ENCODE results near the gene WDR4.
A peak's percentile ranks its signal among the peaks of the same experiment; 100 is the strongest.
"Not testable (repeated sequence)": the region's sequence is repeated elsewhere in the genome, so short reads cannot be mapped to it uniquely, and the experiment has no call there.

WDR4 gene

DNA sequence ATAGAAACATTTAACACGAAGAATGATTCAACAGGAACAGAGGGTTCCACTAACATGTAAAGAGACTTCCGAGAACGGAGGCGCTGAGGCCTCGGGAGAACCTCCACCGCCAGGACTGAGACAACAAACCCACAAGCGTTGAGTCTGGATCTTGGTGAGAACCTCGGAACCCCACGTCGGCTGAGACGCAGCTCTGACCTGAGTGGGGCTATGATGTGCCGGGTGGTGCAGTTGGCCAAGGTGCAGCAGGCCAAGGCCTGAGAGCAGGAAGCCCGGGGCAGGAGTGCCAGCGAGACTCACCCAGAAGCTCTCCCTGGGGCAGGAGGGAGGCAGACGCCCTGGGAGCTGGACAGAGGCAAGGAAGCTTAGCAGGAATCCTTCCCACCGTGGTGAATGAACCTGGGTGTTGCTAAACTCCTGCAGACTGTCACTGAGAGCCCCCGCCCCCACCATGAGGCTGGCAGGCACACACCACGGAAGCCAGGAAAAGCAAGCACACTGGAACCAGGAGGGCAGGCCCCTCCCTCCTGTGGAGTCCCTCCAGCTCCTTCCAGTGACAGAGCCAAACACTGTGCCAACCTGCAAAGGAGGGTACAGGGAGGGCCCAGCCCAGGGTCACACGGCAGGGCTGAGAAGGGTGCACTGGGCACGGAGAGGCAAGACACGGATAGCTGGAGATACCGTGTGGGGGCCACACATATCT, 34.8 kb downstream of the WDR4 start:
- DNase-seq (ENCODE audit: low read depth, low spot score) = no peak

DNA sequence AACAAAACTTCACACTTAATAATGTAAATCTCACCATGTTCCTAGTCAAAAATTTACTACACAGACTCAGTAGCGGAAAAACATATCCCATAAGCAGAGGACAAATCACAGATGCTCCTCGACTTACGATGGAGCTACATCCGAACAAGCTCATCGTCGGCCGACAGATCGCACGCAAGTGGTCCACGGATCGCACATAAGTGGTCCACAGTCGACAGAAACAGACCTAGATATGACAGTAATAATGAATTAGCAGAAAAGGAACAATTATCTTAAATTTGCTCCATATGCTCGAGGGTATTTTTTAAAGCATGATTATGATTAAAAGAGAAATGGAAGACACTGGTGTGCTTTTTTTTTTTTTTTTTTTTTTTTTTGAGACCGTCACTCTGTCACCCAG, 36.3 kb downstream of the WDR4 start:
- DNase-seq (ENCODE audit: low read depth, low spot score) = no peak
- no peak overlapping the region for H3K4me3 ChIP-seq (ENCODE audit: low read length)

More for the DNA sequence above, 34.8 kb downstream of the WDR4 start:
- H3K4me3 ChIP-seq (ENCODE audit: low read length) = no peak overlapping the region

DNA sequence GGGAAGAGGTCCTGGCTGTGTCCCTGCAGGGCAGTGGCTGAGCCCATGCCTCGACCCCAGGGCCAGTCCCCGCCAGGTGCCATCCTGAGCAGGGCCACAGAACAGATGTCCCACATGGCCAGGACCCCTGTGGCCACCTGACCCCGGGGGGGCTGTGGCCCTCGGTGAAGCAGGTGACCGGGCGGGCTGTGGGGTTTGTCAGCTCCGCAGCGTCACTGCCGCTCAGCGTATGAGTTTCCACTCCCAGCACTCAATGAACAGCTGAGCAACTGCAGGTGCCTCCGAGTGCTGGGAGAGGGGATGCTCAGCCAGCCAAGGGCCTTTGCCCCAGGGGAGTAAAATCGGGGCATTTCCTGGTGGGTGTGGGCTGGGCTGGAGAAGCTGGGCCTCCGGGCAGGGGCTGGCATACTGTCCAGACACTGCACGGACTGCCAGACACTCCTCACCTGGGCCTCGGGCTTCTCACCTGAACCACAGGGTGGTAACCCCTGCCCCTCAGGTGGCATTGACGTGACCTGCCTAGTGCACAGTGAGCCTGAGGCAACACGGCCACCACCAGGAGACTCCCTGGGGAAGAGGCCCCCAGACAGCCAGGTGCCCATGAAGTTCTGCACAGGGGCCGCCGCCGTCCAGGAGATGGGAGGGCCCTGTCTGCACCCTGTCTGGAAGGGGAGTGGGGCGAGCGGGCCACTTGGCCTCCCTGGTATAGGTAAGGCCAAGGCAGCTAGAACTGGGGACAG, 37.3 kb downstream of the WDR4 start:
- not testable (repeated sequence) for H3K4me3 ChIP-seq (ENCODE audit: low read length); DNase-seq (ENCODE audit: low read depth, low spot score)

DNA sequence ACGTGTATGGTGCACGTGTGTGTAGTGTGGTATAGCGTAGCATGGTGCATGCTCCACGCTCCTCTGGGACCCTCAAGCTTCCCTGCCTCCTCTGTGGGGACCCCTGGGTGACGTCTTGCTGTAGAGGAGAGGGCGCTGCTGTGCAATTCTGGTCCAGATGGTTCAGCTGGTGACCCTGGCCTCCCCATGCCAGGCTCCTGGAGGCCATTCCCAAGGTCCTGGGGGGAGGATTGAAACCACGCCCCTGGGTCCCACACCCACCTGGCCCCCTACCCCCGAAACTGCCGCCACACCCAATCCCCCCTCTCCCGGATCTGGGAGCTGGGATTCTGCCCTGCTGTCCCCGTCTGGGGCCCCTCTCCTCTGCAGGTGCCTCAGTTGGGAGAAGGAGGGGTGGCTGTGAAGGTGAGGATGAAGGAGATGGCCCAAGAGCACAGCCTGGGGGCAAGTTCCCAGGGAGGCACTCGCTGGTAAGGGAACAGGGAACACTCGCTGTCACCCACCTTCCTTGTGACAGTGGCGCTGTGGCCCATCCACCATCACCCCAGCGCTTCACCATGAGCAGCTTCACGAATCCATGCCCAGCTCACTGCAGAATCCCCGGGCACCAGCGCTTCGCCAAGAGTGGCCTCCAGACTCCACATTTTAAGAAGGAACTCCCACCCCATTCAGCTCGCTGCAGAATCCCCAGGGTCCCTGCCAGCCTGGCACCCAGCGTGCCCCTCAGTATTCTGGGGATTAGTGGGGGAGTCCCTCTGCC, 38.0 kb downstream of the WDR4 start:
- DNase-seq (ENCODE audit: low read depth, low spot score) = no peak
- H3K4me3 ChIP-seq (ENCODE audit: low read length) = no peak overlapping the region

DNA sequence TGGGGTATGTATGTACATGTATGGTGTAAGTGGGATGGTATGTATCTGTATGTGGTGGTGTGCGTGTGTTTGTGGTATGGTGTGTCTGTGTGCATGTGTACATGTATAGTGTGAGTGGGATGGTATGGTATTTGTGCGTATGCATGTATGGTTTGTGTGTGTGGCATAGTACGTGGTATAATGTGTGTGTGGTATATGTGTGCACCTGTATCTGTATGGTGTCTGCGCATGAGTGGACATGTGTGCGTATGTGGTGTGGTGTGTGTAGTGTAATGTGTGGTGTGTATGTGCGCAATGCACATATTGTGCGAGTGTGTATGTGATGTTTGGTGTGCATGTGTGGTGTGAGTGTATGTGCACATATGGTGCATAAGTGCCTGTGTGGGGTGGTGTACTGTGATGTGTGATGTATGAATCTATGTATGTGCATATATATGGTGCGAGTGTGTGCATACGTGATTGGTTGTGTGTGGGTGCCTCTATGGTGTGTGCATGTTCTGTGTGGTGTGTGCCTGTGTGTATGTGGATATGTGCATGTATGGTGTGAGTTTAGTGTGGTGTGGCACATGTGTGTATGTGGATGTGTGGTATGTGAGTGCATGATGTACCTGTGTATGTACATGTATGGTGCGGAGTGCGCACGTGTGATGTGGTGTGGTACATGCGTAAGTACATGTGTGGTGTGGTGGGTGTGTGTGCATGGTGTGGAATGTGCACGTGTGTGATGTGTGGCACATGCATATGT, 38.8 kb downstream of the WDR4 start:
- no peak overlapping the region for H3K4me3 ChIP-seq (ENCODE audit: low read length)
- no peak for DNase-seq (ENCODE audit: low read depth, low spot score)

DNA sequence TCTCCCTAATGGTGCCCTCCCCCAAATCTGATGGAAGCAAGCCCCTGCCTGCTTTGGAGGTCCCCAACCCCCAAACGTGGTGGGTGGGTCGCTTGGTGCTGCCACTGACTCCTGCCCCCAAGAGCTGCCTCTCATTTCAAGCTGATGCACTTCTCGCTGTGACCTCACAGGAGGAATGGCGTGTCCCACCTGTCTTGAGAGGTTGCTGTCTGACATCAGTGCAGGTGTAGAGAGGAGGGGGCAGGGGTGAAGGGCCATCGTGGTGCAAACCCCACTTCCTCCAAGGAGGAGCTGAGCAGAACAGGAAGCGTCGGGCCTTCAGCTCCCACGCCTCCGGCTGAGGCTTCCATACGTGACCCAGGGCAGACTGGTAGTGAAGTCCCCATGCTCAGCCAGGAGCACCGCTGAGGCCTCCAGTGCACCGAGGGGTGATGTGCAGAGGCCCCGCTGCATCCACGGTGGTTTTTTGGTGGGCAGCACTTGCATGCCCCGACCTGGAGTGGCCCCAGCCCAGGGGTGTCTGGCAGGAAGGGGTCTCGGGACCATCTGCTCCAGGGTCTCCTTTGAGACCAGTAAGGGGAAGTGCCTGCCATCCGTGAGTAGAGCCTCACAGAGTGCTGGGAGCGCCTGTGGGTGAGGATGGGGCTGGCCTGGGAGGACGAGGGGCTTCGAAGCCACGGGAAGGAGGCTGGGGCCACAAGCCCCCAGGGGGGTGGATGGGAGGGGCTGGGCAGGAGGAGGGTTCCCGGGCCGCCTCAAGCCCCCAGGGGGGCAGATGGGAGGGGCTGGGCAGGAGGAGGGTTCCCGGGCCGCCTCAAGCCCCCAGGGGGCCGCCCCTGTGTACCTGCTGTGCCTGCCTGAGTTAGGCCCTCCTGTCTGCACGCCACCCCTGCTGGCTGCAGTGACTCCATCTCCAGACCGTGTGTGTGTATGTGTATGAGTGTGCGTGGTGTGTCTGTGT, 39.8 kb downstream of the WDR4 start:
- H3K4me3 ChIP-seq (ENCODE audit: low read length) = no peak overlapping the region
- DNase-seq (ENCODE audit: low read depth, low spot score) = no peak

DNA sequence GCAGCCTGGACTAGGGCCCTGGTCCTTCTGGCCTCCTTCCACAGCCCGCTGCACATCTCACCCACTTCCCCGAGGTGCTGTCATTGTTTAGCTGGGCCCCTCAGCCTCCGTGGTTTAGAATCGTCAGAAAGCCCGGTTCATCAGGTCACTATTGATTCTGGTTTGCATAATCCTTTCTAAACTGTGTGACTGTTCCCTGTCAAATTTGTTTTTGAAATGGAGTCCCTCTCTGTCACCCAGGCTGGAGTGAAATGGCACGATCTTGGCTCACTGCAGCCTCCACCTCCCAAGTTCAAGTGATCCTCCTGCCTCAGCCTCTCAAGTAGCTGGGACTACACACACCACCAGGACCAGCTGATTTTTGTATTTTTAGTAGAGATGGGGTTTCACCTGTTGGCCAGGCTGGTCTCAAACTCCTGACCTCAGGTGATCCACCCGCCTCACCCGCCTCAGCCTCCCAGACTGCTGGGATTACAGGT, 41.1 kb downstream of the WDR4 start:
- not testable (repeated sequence) for DNase-seq (ENCODE audit: low read depth, low spot score); H3K4me3 ChIP-seq (ENCODE audit: low read length)

DNA sequence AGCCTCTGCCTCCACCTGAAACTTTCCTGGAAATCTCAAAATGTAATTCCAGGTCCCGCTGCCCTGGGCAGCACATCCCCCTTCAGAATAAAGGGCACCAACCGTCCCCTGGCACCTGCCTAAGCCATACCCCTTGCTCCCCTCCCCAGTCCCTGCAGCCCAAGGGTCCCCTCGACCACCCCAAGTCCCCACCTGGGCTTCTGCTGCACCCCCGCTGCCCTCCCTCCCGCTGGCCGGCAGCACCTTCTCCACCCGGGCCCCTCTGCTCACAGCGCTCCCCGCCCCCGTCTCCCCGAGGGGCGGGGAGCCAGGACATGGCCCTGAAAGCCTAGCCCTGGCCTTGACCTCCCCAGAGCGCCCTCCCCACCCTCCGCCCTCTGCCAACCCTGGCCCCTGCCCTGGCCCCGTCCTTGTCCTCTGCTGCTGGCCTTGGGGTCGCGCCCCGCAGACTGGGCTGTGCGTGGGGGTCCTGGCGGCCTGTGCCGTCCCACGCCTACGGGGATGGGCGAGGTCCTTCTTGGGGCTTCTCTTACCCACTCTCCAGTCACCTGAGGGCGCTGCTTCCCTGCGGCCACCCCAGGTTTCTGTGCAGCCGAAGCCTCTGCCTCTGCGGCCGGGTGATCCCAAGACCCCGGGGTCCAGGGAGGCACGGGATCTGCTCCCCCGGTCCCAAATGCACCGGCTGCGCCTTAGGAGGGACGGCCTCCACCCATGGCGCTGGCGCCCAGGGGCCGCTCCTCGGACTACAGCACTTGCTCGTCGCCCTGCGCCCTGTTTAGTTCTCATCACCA, 41.7 kb downstream of the WDR4 start:
- no peak for DNase-seq (ENCODE audit: low read depth, low spot score)
- H3K4me3 ChIP-seq (ENCODE audit: low read length) = no peak overlapping the region

DNA sequence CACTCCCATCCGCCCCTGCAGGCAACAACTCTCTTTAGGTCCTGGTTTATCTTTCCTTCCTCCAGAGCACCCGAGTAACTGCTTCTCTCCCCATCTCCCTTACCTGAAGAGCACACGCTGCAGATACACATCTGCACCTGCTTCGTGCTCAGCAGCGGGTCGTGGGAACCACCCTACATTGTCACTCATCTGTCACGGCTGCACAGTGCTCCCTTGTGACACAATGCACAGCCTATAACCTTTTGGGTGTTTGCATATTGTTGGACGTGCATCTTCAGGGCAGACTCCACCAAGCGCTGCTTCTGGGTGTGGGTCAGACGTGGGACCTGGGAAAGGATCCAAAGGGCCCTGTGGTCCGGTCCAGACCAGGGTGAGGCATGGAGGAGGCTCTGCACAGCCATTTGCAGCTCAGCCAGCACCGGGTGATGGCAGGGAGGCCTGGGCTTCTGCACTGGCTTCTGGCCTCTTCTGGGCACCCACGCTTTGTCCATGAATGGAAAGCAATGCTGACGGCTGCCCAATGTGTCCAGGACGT, 42.5 kb downstream of the WDR4 start:
- no peak overlapping the region for H3K4me3 ChIP-seq (ENCODE audit: low read length)
- no peak for DNase-seq (ENCODE audit: low read depth, low spot score)

DNA sequence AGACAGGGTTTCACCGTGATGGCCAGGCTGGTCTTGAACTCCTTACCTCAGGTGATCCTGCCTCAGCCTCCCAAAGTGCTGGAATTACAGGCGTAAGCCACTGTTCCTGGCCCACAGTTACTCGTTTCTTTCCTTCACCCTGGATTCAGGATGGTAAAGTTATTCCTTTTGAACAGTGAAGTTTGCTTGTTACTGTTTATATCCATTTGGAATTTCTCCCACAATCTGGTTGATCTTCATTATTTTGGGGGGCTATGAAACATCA, 43.0 kb downstream of the WDR4 start:
- no peak overlapping the region for H3K4me3 ChIP-seq (ENCODE audit: low read length)
- no peak for DNase-seq (ENCODE audit: low read depth, low spot score)

DNA sequence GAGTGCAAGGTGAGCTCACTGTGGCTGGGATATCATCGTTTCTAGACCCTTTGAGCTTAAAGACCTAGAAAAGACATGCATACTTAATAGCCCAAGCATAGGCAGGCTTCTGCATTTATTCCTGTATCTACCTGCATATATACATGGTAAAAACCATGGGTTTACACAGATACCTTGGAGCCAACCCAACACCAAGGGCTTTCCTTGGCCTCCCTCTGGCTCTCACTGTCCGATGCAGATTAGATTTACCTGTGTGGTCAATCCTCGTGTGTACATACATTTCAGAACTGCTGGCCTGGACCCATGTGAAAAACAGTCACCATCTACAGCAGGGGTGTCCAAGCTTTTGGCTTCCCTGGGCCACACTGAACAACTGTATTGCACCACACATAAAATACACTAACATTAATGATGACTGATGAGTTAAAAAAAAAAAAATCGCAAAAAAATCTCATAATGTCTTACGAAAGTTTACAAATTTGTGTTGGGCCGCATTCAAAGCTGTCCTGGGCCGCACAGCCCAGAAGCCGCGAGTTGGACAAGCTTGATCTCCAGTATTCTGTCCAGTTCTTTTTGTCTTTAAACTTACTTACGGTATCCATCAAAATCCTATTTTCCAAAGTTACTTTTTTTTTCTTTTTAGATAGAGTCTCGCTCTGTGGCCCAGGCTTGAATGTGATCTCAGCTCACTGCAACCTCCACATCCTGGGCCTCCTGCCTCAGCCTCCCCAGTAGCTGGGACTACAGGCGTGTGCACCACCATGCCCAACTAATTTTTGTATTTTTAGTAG, 43.5 kb downstream of the WDR4 start:
- no peak for DNase-seq (ENCODE audit: low read depth, low spot score)
- no peak overlapping the region for H3K4me3 ChIP-seq (ENCODE audit: low read length)

DNA sequence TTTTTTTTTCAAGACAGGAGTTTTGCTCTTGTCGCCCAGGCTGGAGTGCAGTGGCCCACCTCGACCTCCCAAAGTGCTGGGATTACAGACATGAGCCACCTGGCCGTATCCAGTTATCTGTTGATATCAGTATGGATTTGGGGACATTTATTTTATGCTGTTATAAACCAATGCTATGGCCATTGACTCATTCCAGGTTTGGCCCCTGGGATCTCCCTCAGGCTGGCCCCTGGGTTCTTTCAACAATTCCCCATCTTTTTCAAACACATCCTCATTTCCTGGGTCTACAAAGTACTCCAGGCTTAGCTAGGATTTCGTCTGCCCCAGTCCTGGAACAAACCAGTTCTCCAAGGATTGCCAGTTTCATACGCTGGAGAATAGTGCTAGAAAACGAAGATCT, 44.1 kb downstream of the WDR4 start:
- no peak for DNase-seq (ENCODE audit: low read depth, low spot score)
- no peak overlapping the region for H3K4me3 ChIP-seq (ENCODE audit: low read length)

DNA sequence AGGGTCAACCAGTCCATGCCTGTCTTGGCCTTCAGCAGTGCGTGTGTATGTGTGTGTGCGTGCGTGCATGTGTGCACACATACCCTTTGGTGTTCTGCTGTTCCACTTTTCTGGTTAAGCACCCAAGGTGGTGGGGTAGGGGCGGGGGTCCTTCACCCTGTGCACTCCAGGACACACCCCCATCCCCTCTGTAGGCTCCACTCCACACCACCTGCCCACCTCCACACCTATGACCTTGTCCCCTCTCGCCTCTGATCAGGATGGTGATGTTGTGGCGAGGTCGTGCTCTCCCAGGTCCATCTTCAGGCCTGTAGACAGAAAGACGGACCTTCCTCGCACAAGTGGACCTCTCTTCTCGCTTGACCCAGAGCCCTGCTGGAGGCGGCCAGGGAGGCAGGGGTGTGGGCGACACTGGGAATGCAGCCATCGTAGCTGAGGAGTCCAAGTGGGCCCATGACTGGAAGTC, 44.6 kb downstream of the WDR4 start:
- H3K4me3 ChIP-seq (ENCODE audit: low read length) = no peak overlapping the region
- no peak for DNase-seq (ENCODE audit: low read depth, low spot score)

DNA sequence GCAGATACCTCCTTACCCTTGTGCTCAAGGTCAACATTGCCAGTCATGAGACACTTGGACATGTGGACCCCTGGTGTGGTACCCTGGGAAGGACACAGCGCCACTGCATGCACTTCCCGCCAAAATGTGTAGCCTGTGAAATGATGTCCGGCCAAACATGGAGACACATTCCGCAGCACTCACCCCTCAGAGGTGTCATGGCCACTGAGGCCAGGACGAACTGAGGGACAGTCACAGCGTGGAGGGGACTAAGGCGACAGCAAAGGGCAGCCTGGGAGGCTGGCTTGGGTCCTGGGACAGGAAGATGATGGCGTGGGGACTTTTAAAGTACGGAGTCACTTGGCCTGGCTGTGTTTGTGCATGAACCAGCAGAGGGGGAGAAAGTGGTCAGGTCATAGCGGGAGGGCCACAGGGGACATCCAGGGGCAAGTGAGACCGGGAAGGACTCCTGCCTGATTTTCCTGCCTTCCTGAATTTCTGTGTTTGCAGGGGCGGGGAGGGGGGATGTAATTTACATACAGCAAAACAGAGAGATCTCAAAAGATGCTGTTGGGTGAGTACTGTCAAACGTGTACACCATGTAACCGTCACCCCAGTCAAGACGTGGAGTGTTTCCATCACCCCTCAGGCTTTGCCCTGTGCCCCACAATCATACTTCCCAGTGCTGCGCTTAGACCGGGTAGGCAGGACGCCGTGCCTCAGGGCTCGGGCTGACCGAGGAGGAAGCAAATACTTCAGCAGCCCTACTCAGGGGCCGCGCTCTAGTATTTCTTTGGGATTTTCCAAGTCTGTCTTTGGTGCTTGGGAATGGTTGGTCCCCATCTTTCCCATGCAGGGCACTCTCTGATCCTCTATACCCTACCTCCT, 45.2 kb downstream of the WDR4 start:
- no peak for DNase-seq (ENCODE audit: low read depth, low spot score)
- no peak overlapping the region for H3K4me3 ChIP-seq (ENCODE audit: low read length)

DNA sequence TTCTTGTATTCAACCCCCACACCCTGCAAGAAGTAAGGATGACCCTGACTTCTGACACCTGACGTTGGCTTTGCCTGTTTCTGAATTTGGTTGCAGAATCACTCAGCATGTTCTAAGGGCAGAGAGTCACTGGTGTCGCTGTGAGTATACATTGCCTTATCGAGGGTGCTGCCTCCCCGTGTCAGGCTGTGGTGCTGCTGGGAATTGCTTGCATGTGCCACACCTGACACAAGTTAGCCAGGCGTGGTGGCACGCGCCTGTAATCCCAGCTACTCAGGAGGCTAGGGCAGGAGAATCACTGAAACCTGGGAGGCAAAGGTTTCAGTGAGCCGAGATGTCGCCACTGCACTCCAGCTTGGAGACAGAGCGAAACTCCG, 45.9 kb downstream of the WDR4 start:
- H3K4me3 ChIP-seq (ENCODE audit: low read length) = no peak overlapping the region
- DNase-seq (ENCODE audit: low read depth, low spot score) = peak; percentile 72

DNA sequence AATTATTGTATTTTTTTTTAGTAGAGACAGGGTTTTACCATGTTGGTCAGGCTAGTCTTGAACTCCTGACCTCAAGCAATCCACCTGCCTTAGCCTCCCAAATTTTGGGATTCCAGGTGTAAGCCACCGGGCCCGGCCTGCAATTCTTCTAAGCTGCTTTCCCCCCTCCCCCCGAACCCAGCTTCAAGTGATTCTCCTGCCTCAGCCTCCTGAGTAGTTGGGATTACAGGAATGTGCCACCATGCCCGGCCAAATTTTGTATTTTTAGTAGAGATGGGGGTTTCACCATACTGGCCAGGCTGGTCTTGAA, 47.1 kb downstream of the WDR4 start:
- not testable (repeated sequence) for H3K4me3 ChIP-seq (ENCODE audit: low read length); DNase-seq (ENCODE audit: low read depth, low spot score)
